Measurements from ENCODE around the gene CALU. TPM values are rescaled to one million over a fixed set of nuclear protein-coding genes. Genes with fewer than 3 reads are reported as not detected.

Gene CALU
- total RNA-seq, 2 experiments from 2014 or later, result 28.4 to 29.9 TPM

DNA sequence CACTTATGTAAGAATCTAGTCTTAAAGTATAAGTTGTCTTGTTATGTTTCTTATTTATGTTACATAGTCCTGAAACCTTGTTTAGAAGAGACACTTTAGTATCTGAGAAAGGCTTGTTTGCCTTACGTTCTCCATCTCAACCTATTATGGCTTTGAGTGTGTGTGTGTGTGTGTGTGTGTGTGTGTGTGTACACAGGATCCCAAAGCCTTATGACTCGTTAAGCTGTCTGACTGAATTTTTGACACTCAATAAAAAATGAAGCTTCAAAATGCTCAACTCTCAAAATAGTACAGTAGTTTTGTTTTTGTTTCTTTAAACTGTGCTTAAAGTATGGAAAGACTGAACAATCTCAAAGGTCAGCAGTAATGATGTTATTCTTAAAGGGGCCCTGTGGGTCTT, 18.0 kb downstream of the CALU start:
- Histone ChIP-seq H3K4me1 (ENCODE audit: insufficient read depth, low read length) (no peaks in the 10 kb centered on the region), H3K27ac (ENCODE audit: low read depth in 1 of 2, low read length in 2 of 2) (no peak overlapping the region), H3K4me3 (ENCODE audit: low read length) (no peak overlapping the region), H3K36me3 (ENCODE audit: insufficient read depth, low read length) (peaks cover 71% of the 10 kb centered on the region), H3K27me3 (ENCODE audit: control insufficient read depth in 1 of 2, insufficient read depth in 2 of 2, low read length in 2 of 2) (no peaks in the 10 kb centered on the region), H3K9me3 (ENCODE audit: control insufficient read depth in 1 of 2, insufficient read depth in 1 of 2, low read length in 2 of 2) (no peaks in the 10 kb centered on the region)
- ChIA-PET POLR2A (no interaction called here), CTCF (interaction anchor here (1.6 kb wide), 1 partner anchor 79 kb away, joined by 3 read pairs; no protein-coding TSS in a partner anchor)
- intact Hi-C loops (cut with DNase I, micrococcal nuclease), result no loop called here
- Mint-ChIP-seq H3K36me3 (ENCODE audit: low read depth) (peaks cover 91% of the 10 kb centered on the region), H3K4me3 (no peak overlapping the region), H3K9me3 (no peaks in the 10 kb centered on the region), H3K4me1 (ENCODE audit: low read depth) (peaks cover 4% of the 10 kb centered on the region), H3K27me3 (no peaks in the 10 kb centered on the region), H3K27ac (no peak overlapping the region)
- TF ChIP-seq, protein P1, sequence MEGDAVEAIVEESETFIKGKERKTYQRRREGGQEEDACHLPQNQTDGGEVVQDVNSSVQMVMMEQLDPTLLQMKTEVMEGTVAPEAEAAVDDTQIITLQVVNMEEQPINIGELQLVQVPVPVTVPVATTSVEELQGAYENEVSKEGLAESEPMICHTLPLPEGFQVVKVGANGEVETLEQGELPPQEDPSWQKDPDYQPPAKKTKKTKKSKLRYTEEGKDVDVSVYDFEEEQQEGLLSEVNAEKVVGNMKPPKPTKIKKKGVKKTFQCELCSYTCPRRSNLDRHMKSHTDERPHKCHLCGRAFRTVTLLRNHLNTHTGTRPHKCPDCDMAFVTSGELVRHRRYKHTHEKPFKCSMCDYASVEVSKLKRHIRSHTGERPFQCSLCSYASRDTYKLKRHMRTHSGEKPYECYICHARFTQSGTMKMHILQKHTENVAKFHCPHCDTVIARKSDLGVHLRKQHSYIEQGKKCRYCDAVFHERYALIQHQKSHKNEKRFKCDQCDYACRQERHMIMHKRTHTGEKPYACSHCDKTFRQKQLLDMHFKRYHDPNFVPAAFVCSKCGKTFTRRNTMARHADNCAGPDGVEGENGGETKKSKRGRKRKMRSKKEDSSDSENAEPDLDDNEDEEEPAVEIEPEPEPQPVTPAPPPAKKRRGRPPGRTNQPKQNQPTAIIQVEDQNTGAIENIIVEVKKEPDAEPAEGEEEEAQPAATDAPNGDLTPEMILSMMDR (IDR thresholded peaks at IDR 0.05), result no peak
- DNase-seq (no peak), ATAC-seq (ENCODE audit: poor library complexity) (no peak)

GRCh38 chr7:128758553-128758952, 19.4 kb downstream of the CALU start:
- Mint-ChIP-seq H3K27ac (no peak overlapping the region), H3K4me3 (no peak overlapping the region), H3K4me1 (ENCODE audit: low read depth) (peaks cover 4% of the 10 kb centered on the region), H3K36me3 (ENCODE audit: low read depth) (peaks cover 87% of the 10 kb centered on the region), H3K27me3 (no peaks in the 10 kb centered on the region), H3K9me3 (no peaks in the 10 kb centered on the region)
- DNase-seq (no peak), ATAC-seq (ENCODE audit: poor library complexity) (no peak)
- no peak overlapping the region for H3K4me3 ChIP-seq (ENCODE audit: low read length)
- H3K27ac ChIP-seq (ENCODE audit: low read depth in 1 of 2, low read length in 2 of 2), result no peak overlapping the region
- ChIA-PET POLR2A (no interaction called here), CTCF (no interaction called here)
- intact Hi-C loops (cut with DNase I, micrococcal nuclease), result no loop called here
- no peaks in the 10 kb centered on the region for H3K4me1 ChIP-seq (ENCODE audit: insufficient read depth, low read length)
- no peaks in the 10 kb centered on the region for H3K27me3 ChIP-seq (ENCODE audit: control insufficient read depth in 1 of 2, insufficient read depth in 2 of 2, low read length in 2 of 2)
- H3K9me3 ChIP-seq (ENCODE audit: control insufficient read depth in 1 of 2, insufficient read depth in 1 of 2, low read length in 2 of 2), result no peaks in the 10 kb centered on the region
- TF ChIP-seq, protein P1 (IDR thresholded peaks at IDR 0.05), result no peak
- peaks cover 59% of the 10 kb centered on the region for H3K36me3 ChIP-seq (ENCODE audit: insufficient read depth, low read length)

GRCh38 chr7:128759242-128759641, 20.1 kb downstream of the CALU start:
- no peaks in the 10 kb centered on the region for H3K4me1 ChIP-seq (ENCODE audit: insufficient read depth, low read length)
- Mint-ChIP-seq H3K4me1 (ENCODE audit: low read depth) (peaks cover 4% of the 10 kb centered on the region), H3K4me3 (no peak overlapping the region), H3K27ac (no peak overlapping the region), H3K36me3 (ENCODE audit: low read depth) (peaks cover 82% of the 10 kb centered on the region), H3K27me3 (no peaks in the 10 kb centered on the region), H3K9me3 (no peaks in the 10 kb centered on the region)
- H3K36me3 ChIP-seq (ENCODE audit: insufficient read depth, low read length), result peaks cover 53% of the 10 kb centered on the region
- POLR2A ChIA-PET, result no interaction called here
- no peak for ATAC-seq (ENCODE audit: poor library complexity)
- H3K27me3 ChIP-seq (ENCODE audit: control insufficient read depth in 1 of 2, insufficient read depth in 2 of 2, low read length in 2 of 2), result no peaks in the 10 kb centered on the region
- CTCF ChIA-PET, result no interaction called here
- no peak for DNase-seq
- no peak overlapping the region for H3K27ac ChIP-seq (ENCODE audit: low read depth in 1 of 2, low read length in 2 of 2)
- H3K9me3 ChIP-seq (ENCODE audit: control insufficient read depth in 1 of 2, insufficient read depth in 1 of 2, low read length in 2 of 2), result no peaks in the 10 kb centered on the region
- intact Hi-C loops (cut with DNase I, micrococcal nuclease), result no loop called here
- no peak overlapping the region for H3K4me3 ChIP-seq (ENCODE audit: low read length)
- TF ChIP-seq, protein P1 (IDR thresholded peaks at IDR 0.05), result no peak
